ENCODE data around the gene TWSG1.

Gene TWSG1

DNA sequence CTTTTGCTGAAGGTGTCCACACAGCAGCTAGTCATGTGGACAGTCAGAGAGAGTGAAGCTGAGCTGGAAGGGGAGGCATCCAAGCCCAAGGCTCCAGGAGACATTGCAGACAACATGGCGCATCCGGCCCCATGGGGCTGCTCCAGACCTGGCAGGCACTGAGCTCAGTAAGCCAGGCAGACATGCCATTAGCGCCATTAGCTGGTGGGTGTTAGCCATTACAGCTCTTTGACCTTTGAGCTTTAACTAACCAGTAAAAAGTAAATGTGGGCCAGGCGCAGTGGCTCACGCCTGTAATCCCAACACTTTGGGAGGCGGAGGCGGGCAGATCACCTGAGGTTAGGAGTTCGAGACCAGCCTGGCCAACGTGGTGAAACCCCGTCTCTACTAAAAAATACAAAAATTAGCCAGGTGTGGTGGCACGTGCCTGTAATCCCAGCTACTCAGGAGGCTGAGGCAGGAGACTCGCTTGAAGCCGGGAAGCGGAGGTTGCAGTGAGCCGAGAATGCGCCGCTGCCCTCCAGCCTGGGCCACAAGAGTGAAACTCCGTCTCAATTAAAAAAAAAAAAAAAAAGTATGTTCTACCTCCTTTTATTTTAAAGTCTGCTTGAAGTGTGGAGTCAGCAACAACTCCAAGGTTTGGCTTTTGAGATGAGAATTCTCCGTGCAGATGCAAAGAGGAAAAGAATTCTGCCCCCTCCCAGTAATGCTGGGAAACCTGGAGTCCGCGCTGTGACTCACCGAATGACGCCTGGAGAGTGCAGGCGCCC is 69.4 kb downstream of the TWSG1 start:
- TF ChIP-seq FOXP2 (optimal IDR thresholded peaks at IDR 0.05; ENCODE audit: borderline replicate concordance, extremely low read depth, extremely low read length, insufficient read depth) (no peak), SIN3A (IDR thresholded peaks at IDR 0.05; ENCODE audit: borderline replicate concordance, insufficient read depth, low read length) (no peak), TAF1 (IDR thresholded peaks at IDR 0.05; ENCODE audit: borderline replicate concordance, insufficient read depth, low read length) (no peak), POLR2AphosphoS5 (IDR thresholded peaks at IDR 0.05; ENCODE audit: low read depth, low read length) (no peak), REST (IDR thresholded peaks at IDR 0.05; ENCODE audit: insufficient read depth in 1 of 2, low read depth in 2 of 2, low read length in 2 of 2) (no peak)

DNA sequence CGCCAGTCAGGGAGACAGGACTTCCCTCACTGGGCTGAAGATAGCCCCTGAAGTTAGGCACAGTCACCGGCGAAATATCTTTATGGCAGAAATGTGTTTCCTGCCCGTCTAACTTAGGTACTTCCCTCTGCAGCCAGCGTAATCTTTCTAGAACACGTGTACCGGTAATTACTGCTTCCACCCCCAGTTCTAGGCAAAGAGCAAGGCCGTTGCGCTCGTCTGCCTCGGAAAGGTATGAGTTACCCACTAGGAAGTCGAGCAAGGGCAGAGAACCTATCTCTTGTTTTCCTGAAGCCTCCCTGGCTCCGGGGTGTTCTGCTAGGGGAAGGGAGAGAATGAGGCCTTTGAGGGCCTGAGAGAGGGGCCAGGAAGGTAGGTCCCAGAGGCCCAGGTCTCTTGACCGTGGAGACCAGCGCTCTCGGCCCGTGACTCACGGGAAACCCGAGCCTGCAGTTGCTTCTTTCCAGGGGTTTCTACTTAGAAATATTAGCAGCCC is 70.0 kb downstream of the TWSG1 start:
- TF ChIP-seq POLR2AphosphoS5 (IDR thresholded peaks at IDR 0.05; ENCODE audit: low read depth, low read length) (no peak), FOXP2 (optimal IDR thresholded peaks at IDR 0.05; ENCODE audit: borderline replicate concordance, extremely low read depth, extremely low read length, insufficient read depth) (no peak), TAF1 (IDR thresholded peaks at IDR 0.05; ENCODE audit: borderline replicate concordance, insufficient read depth, low read length) (no peak), SIN3A (IDR thresholded peaks at IDR 0.05; ENCODE audit: borderline replicate concordance, insufficient read depth, low read length) (no peak), REST (IDR thresholded peaks at IDR 0.05; ENCODE audit: insufficient read depth in 1 of 2, low read depth in 2 of 2, low read length in 2 of 2) (no peak)

DNA sequence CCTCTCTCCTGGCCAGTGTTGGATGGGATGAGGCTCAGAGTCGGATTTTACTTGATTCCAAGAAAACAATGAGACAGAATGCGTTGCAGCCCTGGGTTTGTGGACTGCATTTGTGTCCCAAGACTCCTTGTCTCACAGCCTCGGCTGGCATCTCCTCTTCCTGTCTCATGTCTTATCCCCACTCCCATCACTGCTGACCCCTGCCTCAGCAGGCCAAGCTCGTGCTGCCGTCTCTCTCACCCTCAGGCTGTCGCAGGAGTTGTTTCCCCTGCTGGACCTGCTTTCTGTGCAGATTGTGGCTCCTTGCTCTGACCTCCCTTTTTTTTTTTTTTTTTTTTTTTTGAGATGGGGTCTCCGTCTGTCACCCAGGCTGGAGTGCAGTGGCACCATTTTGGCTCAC is 70.6 kb downstream of the TWSG1 start:
- TF ChIP-seq FOXP2 (optimal IDR thresholded peaks at IDR 0.05; ENCODE audit: borderline replicate concordance, extremely low read depth, extremely low read length, insufficient read depth), result no peak
- no peak for TF ChIP-seq TAF1 (IDR thresholded peaks at IDR 0.05; ENCODE audit: borderline replicate concordance, insufficient read depth, low read length)
- no peak for TF ChIP-seq POLR2AphosphoS5 (IDR thresholded peaks at IDR 0.05; ENCODE audit: low read depth, low read length)
- TF ChIP-seq REST (IDR thresholded peaks at IDR 0.05; ENCODE audit: insufficient read depth in 1 of 2, low read depth in 2 of 2, low read length in 2 of 2), result no peak
- no peak for TF ChIP-seq SIN3A (IDR thresholded peaks at IDR 0.05; ENCODE audit: borderline replicate concordance, insufficient read depth, low read length)

GRCh38 chr18:9405977-9406376 is 71.4 kb downstream of the TWSG1 start:
- TF ChIP-seq POLR2AphosphoS5 (IDR thresholded peaks at IDR 0.05; ENCODE audit: low read depth, low read length) (no peak), TAF1 (IDR thresholded peaks at IDR 0.05; ENCODE audit: borderline replicate concordance, insufficient read depth, low read length) (no peak), REST (IDR thresholded peaks at IDR 0.05; ENCODE audit: insufficient read depth in 1 of 2, low read depth in 2 of 2, low read length in 2 of 2) (no peak)
